ENCODE data around the gene NOL4L.
A peak's percentile ranks its signal among the peaks of the same experiment; 100 is the strongest.

NOL4L gene

GRCh38 chr20:32457479-32457986, 127.6 kb downstream of the NOL4L start:
- peak overlapping the region; percentile 76 for H3K4me3 ChIP-seq
- no peak for DNase-seq (ENCODE audit: low spot score)
- no peak overlapping the region for H3K27ac ChIP-seq
- TF ChIP-seq CTCF (IDR thresholded peaks at IDR 0.05): no peak

DNA sequence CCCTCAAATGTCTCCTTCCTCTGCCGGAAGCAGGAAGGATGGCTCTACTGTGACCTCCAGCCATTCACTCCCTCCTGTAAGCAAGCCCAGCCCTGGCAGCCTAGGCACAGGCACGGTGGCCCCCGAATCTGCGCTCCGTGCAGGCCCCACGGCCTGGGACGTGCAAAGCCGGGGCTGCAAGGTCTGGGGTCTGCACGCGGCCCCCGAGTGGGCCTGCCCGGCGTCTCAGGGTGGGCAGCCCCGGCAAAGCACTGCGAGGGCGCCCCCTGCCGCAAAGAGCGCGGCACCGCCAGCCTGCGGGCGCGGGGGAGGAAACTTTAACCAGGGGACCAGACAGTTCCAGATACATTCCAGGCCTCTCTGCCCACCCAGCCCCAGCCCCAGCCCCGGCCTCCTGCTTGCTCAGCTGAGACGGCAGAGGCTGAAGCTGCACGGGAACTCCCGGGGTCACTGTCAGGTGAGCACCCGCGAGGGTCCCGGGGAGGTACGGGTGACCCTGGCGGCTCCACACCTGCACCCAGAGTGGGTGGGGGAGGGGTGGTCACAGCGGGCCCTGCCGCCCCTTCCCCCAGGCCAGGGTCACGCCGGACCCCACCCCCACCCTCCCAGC, 128.2 kb downstream of the NOL4L start:
- peak; percentile 83 for TF ChIP-seq CTCF (IDR thresholded peaks at IDR 0.05)
- Histone ChIP-seq H3K4me3 (peak overlapping the region; percentile 76), H3K27ac (no peak overlapping the region)
- DNase-seq (ENCODE audit: low spot score): no peak

DNA sequence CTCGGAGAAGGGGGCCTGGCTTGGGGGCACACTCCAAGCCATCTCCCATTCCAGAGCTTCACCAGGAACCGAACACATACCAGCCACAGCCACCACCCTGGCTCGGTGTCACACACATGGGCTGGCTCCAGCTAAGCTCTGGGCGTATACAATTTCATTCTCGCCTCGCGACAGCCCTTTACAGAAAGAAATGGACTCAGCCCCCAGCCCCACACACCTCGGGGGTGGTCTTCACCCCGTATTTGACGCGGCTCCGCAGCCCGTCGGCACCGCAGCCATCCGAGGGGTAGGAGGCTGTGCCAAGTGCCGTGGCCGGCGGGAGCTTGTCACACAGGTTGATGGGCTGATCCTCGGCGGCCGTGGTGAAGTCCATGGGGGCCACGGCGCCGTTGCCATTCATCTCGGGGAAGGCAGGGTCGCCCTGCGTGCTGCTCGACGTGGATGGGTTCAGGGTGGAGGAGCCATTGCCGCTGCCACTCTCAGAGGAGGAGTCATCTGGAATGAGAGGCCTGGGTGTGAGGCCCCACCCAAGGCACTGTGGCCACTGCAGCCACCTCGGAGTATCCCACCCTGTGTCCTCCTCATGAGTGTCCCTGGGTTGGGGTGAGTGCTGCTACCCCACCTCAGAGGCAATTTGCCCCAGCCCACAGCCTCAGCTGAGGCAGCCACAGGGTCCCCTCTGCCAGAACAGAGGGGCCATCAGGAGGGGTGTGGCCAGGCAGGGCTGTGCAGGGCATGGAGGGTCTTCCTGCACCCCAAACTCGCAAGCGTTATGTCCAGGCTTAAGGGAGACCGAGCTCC, 129.0 kb downstream of the NOL4L start:
- H3K4me3 ChIP-seq: no peak overlapping the region
- no peak overlapping the region for H3K27ac ChIP-seq
- TF ChIP-seq CTCF (IDR thresholded peaks at IDR 0.05): no peak
- DNase-seq (ENCODE audit: low spot score): no peak

DNA sequence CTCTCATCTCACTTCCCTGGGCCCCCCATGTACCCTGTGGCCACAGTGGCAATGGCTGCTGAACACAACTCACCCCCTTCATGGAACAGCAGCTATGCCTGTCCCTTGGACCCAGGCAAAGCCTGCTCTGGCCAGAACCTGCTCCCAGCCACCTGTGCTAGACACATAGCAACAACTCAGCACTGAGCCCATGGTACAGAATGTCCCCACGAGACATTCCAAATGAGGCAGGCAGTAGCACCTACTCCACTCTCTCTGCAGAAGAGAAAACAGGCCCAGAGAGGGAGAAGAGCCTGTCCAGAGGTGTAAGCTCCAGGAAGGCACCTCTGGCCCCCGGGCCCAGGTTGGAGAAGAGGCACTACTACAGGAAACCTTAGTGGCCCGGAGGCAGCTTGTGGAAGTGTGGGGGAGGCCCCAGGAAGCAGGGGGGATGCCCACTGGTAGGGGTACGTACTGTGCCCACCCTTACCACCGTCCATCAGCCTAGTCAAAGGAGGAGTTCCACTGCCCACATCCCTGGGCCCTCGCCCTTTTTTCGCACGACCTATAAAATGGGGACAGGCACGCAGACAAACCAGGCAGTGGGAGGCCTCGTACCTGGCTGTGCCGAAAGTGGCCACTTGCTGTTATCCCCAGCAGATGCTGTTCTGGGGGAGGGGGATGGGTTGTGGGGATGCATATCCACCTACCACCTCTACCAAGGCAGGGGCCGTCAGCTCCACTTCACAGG, 129.8 kb downstream of the NOL4L start:
- no peak for TF ChIP-seq CTCF (IDR thresholded peaks at IDR 0.05)
- no peak overlapping the region for H3K4me3 ChIP-seq
- no peak overlapping the region for H3K27ac ChIP-seq
- DNase-seq (ENCODE audit: low spot score): no peak

DNA sequence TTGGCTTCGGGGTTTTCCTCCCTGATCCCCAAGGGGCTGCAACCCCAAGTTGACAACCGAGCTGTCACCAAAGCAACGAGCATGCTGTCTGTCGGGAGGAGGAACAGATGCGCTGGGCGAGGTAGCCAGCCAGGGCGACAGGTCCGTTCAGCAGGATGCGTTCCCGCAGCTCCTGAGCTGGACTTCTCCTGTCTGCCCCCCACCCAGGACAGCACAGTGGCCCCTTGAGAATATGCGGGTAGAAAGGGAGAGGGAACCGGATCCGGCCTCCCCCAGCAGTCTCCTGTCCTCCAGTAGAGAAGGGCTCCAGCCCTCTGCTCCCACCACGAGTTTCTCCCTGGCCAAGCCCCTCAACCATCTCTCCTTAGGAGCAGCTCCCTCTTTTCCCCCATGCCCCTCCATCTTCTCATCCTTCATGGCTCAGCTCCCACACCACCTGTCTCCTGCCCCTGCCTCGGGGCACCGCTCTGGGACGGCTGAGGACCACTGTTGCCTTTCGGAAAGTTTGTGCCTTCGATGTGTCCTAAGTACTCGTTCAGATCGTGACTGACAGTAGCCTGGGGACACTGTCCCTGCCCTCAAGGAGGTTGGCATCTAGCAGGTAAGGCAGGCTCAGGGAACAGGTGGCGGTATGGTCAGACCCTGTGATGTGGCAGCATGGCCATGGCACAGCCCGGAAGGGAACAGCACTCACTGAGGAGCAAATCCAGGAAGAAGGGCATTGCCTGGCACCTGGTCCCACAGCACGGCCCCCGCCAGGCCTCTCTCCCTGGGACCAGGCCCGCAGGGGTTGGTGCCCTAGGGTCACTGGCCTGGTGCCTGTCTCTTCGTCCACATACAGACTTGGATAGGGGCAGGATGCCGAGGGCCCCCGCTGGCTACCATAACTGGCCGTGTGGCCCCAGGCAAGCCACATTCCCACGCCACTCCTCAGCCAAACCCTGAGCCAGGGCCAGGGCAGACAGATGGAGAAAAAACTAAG, 130.7 kb downstream of the NOL4L start:
- Histone ChIP-seq H3K4me3 (no peak overlapping the region), H3K27ac (no peak overlapping the region)
- TF ChIP-seq CTCF (IDR thresholded peaks at IDR 0.05): no peak
- DNase-seq (ENCODE audit: low spot score): no peak

DNA sequence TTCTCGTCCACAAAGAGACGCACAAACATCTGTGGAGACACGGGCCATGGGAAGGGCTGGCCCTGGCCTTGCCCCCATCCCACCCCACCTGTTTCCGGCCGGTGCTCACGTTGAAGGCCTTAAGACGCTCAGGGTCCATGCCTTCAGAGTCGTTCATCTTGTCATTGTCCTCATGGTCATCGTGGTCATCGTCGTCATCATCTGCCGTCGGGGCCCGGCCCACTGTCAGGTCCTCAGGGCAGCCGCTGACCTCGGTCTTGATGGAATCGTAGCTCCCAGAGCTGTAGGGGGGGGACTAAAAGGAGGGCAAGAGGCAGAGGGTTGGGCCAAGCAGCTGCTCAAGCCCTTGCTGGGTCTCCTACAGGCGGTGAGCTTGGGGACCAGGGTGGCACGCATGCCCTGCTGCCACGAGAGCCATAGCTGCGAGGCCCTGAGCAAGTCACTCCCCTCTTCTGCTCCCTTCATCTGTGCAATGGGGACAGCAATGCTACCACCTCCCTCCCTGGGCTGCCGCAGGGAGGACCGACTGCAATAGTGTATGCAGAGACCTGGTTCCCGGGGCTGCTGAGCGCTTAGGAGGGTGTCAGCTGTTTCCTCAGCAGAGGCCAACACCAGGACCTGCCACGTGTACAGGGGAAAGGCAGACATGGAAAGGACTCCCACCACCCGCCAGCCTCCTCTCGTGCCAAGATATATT, 131.5 kb downstream of the NOL4L start:
- Histone ChIP-seq H3K27ac (no peak overlapping the region), H3K4me3 (no peak overlapping the region)
- no peak for TF ChIP-seq CTCF (IDR thresholded peaks at IDR 0.05)
- DNase-seq (ENCODE audit: low spot score): no peak

Measured in coronary artery (tissue), 2 donors.